Lower leg skin (tissue), 3 donors: ENCODE results near the gene TMCC3.

ENCODE experiments used
- CTCF ChIP-seq, 3 donors: fragments of 450-650 bp; IDR thresholded peaks; one replicate each; pipeline ENCODE4 v1.5.1; 2016; ENCODE audit warnings: antibody characterized with exemption in 3 of 3, mild to moderate bottlenecking in 3 of 3, moderate library complexity in 2 of 3
- POLR2A ChIP-seq, 2 donors: fragments of 450-650 bp; IDR thresholded peaks; one replicate each; pipeline ENCODE4 v1.6.1; 2016 to 2017; ENCODE audit warnings: antibody characterized with exemption in 2 of 2, mild to moderate bottlenecking in 1 of 2, moderate library complexity in 1 of 2

DNA sequence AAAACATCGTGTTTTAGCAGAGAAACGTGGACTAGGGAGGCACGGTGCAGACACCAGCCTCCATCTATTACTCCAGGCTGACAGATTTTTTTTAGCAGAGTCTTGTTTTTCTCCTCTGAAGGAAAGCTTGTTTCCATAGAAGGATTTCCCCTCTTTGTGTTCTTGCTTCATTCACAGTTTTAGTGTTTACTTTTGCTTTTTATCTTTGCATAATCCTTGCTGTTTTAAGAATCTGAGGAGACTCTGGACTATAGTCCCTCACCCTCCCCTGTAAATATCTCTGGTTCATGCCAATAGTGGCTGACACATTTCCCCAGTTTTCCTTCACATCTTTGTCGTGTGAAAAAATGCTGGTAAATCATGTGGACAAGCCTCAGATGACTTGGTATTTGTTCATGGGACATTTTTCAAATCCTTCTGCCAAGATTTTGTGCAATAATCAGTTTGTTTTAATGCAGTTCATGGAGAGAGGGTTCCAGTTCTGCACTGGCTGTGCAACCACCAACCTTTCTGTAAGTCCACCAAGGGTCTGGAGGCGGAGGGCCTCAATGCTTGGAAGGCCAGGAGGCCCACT lies 39.9 kb upstream of the TMCC3 start:
- TF ChIP-seq POLR2A (IDR thresholded peaks at IDR 0.05) (no peak), CTCF (IDR thresholded peaks at IDR 0.05) (no peak)
